GM12891 (cell line): Measurements from ENCODE around the gene STIM1.

Source experiments
- DNase-seq: peaks from one replicate; pipeline ENCODE4 v3.0.0; 2011; ENCODE audit warnings: low spot score; ENCODE audit not compliant: insufficient read length
- FAIRE-seq: peaks from 2 replicates; lab custom pipeline; 2011; peaks lifted over from hg19 to GRCh38; lab: Jason Lieb, UNC
- PAX5 ChIP-seq: IDR thresholded peaks from 2 replicates; pipeline ENCODE4 v1.6.1; 2011; ENCODE audit warnings: low read length, moderate library complexity, mild to moderate bottlenecking; ENCODE audit not compliant: insufficient read depth, severe bottlenecking
- POLR2A ChIP-seq: IDR thresholded peaks from 2 replicates; pipeline ENCODE4 v1.6.1; 2011; ENCODE audit warnings: low read depth, low read length, control low read depth
- POLR2AphosphoS5 ChIP-seq: IDR thresholded peaks from 2 replicates; pipeline ENCODE4 v1.6.1; 2011; ENCODE audit warnings: low read depth, low read length, control low read depth
- POU2F2 ChIP-seq: IDR thresholded peaks from 2 replicates; pipeline ENCODE4 v1.6.1; 2011; ENCODE audit warnings: low read depth, mild to moderate bottlenecking, control low read depth, low read length, moderate library complexity
- SPI1 ChIP-seq: IDR thresholded peaks from 2 replicates; pipeline ENCODE4 v1.6.1; 2011; ENCODE audit warnings: low read depth, low read length, control low read depth
- TAF1 ChIP-seq: IDR thresholded peaks from 2 replicates; pipeline ENCODE4 v1.6.1; 2011; ENCODE audit warnings: low read depth, low read length, control low read depth

The STIM1 gene

GRCh38 chr11:3861683-3862082 lies 6.2 kb downstream of the STIM1 start:
- FAIRE-seq: no peak
- no peak for DNase-seq
- TF ChIP-seq POU2F2 (no peak), SPI1 (peak; percentile 29; the same call in 1 of the 2 replicates), POLR2A (no peak), PAX5 (no peak), TAF1 (no peak), POLR2AphosphoS5 (no peak)

GRCh38 chr11:3865388-3866193 lies 10.1 kb downstream of the STIM1 start:
- DNase-seq: no peak

GRCh38 chr11:3866206-3866605 lies 10.7 kb downstream of the STIM1 start:
- FAIRE-seq: peak; percentile 59
- no peak for DNase-seq

More at GRCh38 chr11:3865388-3866193, 10.1 kb downstream of the STIM1 start:
- peak; percentile 38; the same call in 1 of the 2 replicates for TF ChIP-seq POU2F2
- TF ChIP-seq PAX5: no peak
- peak; percentile 40; the same call in 1 of the 2 replicates for TF ChIP-seq SPI1
- peak; percentile 78 for FAIRE-seq

GRCh38 chr11:3866836-3867208 lies 11.4 kb downstream of the STIM1 start:
- TF ChIP-seq POLR2A (no peak), POU2F2 (no peak), POLR2AphosphoS5 (no peak), TAF1 (no peak), PAX5 (no peak), SPI1 (no peak)
- DNase-seq (no peak), FAIRE-seq (no peak)

More at GRCh38 chr11:3866206-3866605, 10.7 kb downstream of the STIM1 start:
- TF ChIP-seq POU2F2 (no peak), SPI1 (no peak), POLR2A (no peak), POLR2AphosphoS5 (no peak), PAX5 (no peak), TAF1 (no peak)

- FAIRE-seq (peak; percentile 88), DNase-seq (no peak)
- TF ChIP-seq POLR2AphosphoS5 (no peak), PAX5 (no peak), POLR2A (0 out of 2 replicates have a peak, but pooled peaks have one; percentile 27), TAF1 (0 out of 2 replicates have a peak, but pooled peaks have one; percentile 25), SPI1 (peak; percentile 54), POU2F2 (no peak)
These were observed 12.0 kb downstream of the STIM1 start for GRCh38 chr11:3867209-3868091.

- TF ChIP-seq POU2F2 (no peak), SPI1 (no peak), PAX5 (no peak), POLR2AphosphoS5 (no peak), TAF1 (no peak), POLR2A (no peak)
- DNase-seq: no peak
- no peak for FAIRE-seq
These were observed 18.4 kb downstream of the STIM1 start for GRCh38 chr11:3873712-3874349.

GRCh38 chr11:3876613-3877012 lies 21.1 kb downstream of the STIM1 start:
- TF ChIP-seq POLR2A (no peak), PAX5 (no peak), POLR2AphosphoS5 (no peak), TAF1 (no peak), POU2F2 (no peak), SPI1 (no peak)
- DNase-seq (no peak), FAIRE-seq (no peak)

- TF ChIP-seq PAX5 (no peak), POU2F2 (no peak), POLR2AphosphoS5 (no peak), POLR2A (no peak), SPI1 (no peak), TAF1 (no peak)
- FAIRE-seq: peak; percentile 28
- no peak for DNase-seq
These were observed 22.1 kb downstream of the STIM1 start for GRCh38 chr11:3877364-3878257.
